ENCODE measurements around the gene PTPRJ.
"Not testable (repeated sequence)": the region's sequence is repeated elsewhere in the genome, so short reads cannot be mapped to it uniquely, and the experiment has no call there.

PTPRJ gene

GRCh38 chr11:47950396-47950795 is 30.0 kb upstream of the PTPRJ start:
- no peaks in the 10 kb centered on the region for H3K36me3 ChIP-seq

GRCh38 chr11:47951504-47951903 is 28.9 kb upstream of the PTPRJ start:
- not testable (repeated sequence) for H3K27ac ChIP-seq; H3K4me3 ChIP-seq (ENCODE audit: low read depth, low read length); DNase-seq; H3K36me3 ChIP-seq; H3K9me3 ChIP-seq (ENCODE audit: severe bottlenecking); H3K27me3 ChIP-seq (ENCODE audit: insufficient read depth, low read depth, severe bottlenecking)

More at GRCh38 chr11:47950396-47950795, 30.0 kb upstream of the PTPRJ start:
- Histone ChIP-seq H3K4me3 (ENCODE audit: low read depth, low read length) (no peak overlapping the region), H3K27ac (no peak overlapping the region), H3K27me3 (ENCODE audit: insufficient read depth, low read depth, severe bottlenecking) (no peaks in the 10 kb centered on the region), H3K9me3 (ENCODE audit: severe bottlenecking) (no peaks in the 10 kb centered on the region)
- TF ChIP-seq, protein P1, sequence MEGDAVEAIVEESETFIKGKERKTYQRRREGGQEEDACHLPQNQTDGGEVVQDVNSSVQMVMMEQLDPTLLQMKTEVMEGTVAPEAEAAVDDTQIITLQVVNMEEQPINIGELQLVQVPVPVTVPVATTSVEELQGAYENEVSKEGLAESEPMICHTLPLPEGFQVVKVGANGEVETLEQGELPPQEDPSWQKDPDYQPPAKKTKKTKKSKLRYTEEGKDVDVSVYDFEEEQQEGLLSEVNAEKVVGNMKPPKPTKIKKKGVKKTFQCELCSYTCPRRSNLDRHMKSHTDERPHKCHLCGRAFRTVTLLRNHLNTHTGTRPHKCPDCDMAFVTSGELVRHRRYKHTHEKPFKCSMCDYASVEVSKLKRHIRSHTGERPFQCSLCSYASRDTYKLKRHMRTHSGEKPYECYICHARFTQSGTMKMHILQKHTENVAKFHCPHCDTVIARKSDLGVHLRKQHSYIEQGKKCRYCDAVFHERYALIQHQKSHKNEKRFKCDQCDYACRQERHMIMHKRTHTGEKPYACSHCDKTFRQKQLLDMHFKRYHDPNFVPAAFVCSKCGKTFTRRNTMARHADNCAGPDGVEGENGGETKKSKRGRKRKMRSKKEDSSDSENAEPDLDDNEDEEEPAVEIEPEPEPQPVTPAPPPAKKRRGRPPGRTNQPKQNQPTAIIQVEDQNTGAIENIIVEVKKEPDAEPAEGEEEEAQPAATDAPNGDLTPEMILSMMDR (IDR thresholded peaks at IDR 0.05; ENCODE audit: low read depth, low read length), result no peak
- no peak for DNase-seq

DNA sequence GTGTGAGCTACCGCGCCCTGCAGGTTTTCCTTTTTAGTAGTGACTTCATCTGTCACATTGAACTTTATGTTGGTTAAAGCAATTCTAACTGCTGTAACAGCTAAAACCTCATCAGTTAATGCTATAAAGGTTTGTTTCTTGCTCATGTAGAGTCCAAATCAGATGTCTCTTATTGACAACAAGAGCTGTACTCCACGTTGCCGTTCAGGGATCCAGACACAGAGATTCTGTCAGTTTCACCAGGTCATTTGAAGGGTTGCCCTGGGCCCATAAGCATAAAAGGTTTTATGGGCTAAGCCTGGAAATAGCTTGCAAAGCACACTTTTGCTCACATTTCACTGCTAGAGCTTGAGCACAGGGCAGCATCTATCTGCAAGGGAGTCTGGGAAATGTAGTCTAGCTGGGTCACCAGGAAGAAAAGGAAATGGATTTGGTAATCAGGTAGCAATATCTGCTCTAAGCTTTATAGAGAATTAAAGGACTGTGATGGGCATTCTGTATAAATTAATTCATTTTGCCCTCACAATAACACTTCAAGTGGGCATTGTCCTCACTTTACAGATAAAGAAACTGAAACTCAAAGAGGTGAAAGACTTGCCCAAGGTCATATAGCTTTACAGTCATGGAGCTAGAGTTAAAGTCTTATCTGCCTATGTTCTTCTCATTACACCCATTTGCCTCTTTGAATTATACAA is 25.2 kb upstream of the PTPRJ start:
- Histone ChIP-seq H3K4me3 (ENCODE audit: low read depth, low read length) (no peak overlapping the region), H3K27me3 (ENCODE audit: insufficient read depth, low read depth, severe bottlenecking) (no peaks in the 10 kb centered on the region), H3K27ac (no peak overlapping the region), H3K9me3 (ENCODE audit: severe bottlenecking) (no peaks in the 10 kb centered on the region), H3K36me3 (no peaks in the 10 kb centered on the region)
- no peak for DNase-seq
- TF ChIP-seq, protein P1 (IDR thresholded peaks at IDR 0.05; ENCODE audit: low read depth, low read length), result no peak

DNA sequence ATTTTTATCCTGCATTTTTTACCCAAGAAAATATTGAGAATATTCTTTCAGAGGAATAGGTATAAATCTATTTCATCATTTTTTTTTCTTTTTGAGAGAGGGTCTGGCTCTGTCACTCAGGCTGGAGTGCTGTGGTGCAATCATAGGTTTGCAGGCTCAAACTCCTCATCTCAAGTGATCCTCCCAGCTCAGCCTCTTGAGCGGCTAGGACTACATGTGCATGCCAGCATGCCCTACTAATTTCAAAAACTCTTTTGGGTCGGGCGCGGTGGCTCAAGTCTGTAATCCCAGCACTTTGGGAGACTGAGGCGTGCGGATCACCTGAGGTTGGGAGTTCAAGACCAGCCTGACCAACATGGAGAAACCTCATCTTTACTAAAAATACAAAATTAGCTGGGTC is 20.3 kb upstream of the PTPRJ start:
- no peak for DNase-seq
- no peaks in the 10 kb centered on the region for H3K27me3 ChIP-seq (ENCODE audit: insufficient read depth, low read depth, severe bottlenecking)
- no peaks in the 10 kb centered on the region for H3K9me3 ChIP-seq (ENCODE audit: severe bottlenecking)
- H3K36me3 ChIP-seq, result no peaks in the 10 kb centered on the region
- H3K27ac ChIP-seq, result no peak overlapping the region
- TF ChIP-seq, protein P1 (IDR thresholded peaks at IDR 0.05; ENCODE audit: low read depth, low read length), result no peak
- H3K4me3 ChIP-seq (ENCODE audit: low read depth, low read length), result no peak overlapping the region

- no peaks in the 10 kb centered on the region for H3K36me3 ChIP-seq
- no peaks in the 10 kb centered on the region for H3K9me3 ChIP-seq (ENCODE audit: severe bottlenecking)
- DNase-seq, result no peak
- H3K27me3 ChIP-seq (ENCODE audit: insufficient read depth, low read depth, severe bottlenecking), result no peaks in the 10 kb centered on the region
- H3K4me3 ChIP-seq (ENCODE audit: low read depth, low read length), result no peak overlapping the region
- no peak overlapping the region for H3K27ac ChIP-seq
- TF ChIP-seq, protein P1 (IDR thresholded peaks at IDR 0.05; ENCODE audit: low read depth, low read length), result no peak
These were observed 19.0 kb upstream of the PTPRJ start for GRCh38 chr11:47961383-47961782.

DNA sequence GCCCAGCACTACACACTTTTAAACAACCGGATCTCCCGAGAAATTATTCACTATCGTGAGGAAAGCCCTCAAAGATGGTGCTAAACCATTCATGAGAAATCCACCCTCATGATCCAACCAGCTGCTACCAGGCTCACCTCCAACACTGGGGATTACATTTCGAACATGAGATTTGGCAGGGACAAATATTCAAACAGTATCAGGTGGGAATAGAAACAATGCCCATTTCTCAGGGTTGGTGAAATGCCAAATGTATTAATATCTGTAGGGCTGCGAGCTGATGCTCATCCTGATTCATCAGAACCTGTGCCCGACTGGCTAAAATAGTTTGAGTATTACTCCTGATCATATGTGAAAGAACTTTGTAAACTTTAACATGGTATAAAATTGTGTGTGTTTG is 15.8 kb upstream of the PTPRJ start:
- Histone ChIP-seq H3K27me3 (ENCODE audit: insufficient read depth, low read depth, severe bottlenecking) (no peaks in the 10 kb centered on the region), H3K27ac (no peak overlapping the region), H3K4me3 (ENCODE audit: low read depth, low read length) (no peak overlapping the region), H3K36me3 (no peaks in the 10 kb centered on the region), H3K9me3 (ENCODE audit: severe bottlenecking) (no peaks in the 10 kb centered on the region)
- no peak for DNase-seq
- TF ChIP-seq, protein P1 (IDR thresholded peaks at IDR 0.05; ENCODE audit: low read depth, low read length), result no peak

Data from WERI-Rb-1 (cell line).